Measurements from ENCODE around the gene CASP1. TPM values are rescaled to one million over a fixed set of nuclear protein-coding genes. Genes with fewer than 3 reads are reported as not detected.
"Not testable (repeated sequence)": the region's sequence is repeated elsewhere in the genome, so short reads cannot be mapped to it uniquely, and the experiment has no call there.

The CASP1 gene
- 10 to 100 TPM; 20.4 to 23.9 TPM for total RNA-seq

- peaks cover 45% of the 10 kb centered on the region for H3K4me1 Mint-ChIP-seq (ENCODE audit: low read depth)
- H3K36me3 Mint-ChIP-seq (ENCODE audit: insufficient read depth in 2 of 2) = peaks cover 2 to 3% of the 10 kb centered on the region in 2 donors
- peak within 1 kb of the TSS; percentile 79 for H3K27ac Mint-ChIP-seq
- H3K27me3 Mint-ChIP-seq (ENCODE audit: low read depth) = no peaks in the 10 kb centered on the region
- peak; percentile 13 to 22 for DNase-seq
- peaks cover 2% of the 10 kb centered on the region in 2 donors for H3K9me3 Mint-ChIP-seq
- ATAC-seq (replicated peaks in 1 of 2) = peak; percentile 80 to 85
- H3K4me3 Mint-ChIP-seq = peak within 1 kb of the TSS; percentile 75 to 91
These were observed at the start of gene CASP1 for GRCh38 chr11:105034813-105035620. TSS of gene CASP1 (minus strand) at chr11:105035144. CDS start at chr11:105035113, 31 bp downstream.

- no peaks in the 10 kb centered on the region for H3K9me3 Mint-ChIP-seq
- no peak overlapping the region for H3K4me3 Mint-ChIP-seq
- ATAC-seq (replicated peaks in 1 of 2) (no peak), DNase-seq (no peak)
- peaks cover 0 to 3% of the 10 kb centered on the region in 2 donors for H3K36me3 Mint-ChIP-seq (ENCODE audit: insufficient read depth in 2 of 2)
- no peak overlapping the region for H3K27ac Mint-ChIP-seq
- peaks cover 32% of the 10 kb centered on the region for H3K27me3 Mint-ChIP-seq (ENCODE audit: low read depth)
- H3K4me1 Mint-ChIP-seq (ENCODE audit: low read depth) = peaks cover 25% of the 10 kb centered on the region
These were observed 46.6 kb upstream of the CASP1 start for GRCh38 chr11:105081412-105082150.

- H3K4me1 Mint-ChIP-seq (ENCODE audit: low read depth) = peaks cover 26% of the 10 kb centered on the region
- not testable (repeated sequence) for DNase-seq; H3K9me3 Mint-ChIP-seq; ATAC-seq (replicated peaks in 1 of 2); H3K27ac Mint-ChIP-seq; H3K36me3 Mint-ChIP-seq (ENCODE audit: insufficient read depth in 2 of 2)
- H3K4me3 Mint-ChIP-seq = peak overlapping the region in 1 of 2 donors; percentile 36
- peaks cover 32% of the 10 kb centered on the region for H3K27me3 Mint-ChIP-seq (ENCODE audit: low read depth)
These were observed 45.4 kb upstream of the CASP1 start for GRCh38 chr11:105080171-105080906.

- H3K4me1 Mint-ChIP-seq (ENCODE audit: low read depth) = peaks cover 26% of the 10 kb centered on the region
- no peaks in the 10 kb centered on the region for H3K9me3 Mint-ChIP-seq
- no peak overlapping the region for H3K27ac Mint-ChIP-seq
- peaks cover 38% of the 10 kb centered on the region for H3K27me3 Mint-ChIP-seq (ENCODE audit: low read depth)
- no peak overlapping the region for H3K4me3 Mint-ChIP-seq
- H3K36me3 Mint-ChIP-seq (ENCODE audit: insufficient read depth in 2 of 2) = peaks cover 0 to 3% of the 10 kb centered on the region in 2 donors
- DNase-seq (no peak), ATAC-seq (replicated peaks in 1 of 2) (no peak)
These were observed 43.3 kb upstream of the CASP1 start for GRCh38 chr11:105078283-105078682.

DNA sequence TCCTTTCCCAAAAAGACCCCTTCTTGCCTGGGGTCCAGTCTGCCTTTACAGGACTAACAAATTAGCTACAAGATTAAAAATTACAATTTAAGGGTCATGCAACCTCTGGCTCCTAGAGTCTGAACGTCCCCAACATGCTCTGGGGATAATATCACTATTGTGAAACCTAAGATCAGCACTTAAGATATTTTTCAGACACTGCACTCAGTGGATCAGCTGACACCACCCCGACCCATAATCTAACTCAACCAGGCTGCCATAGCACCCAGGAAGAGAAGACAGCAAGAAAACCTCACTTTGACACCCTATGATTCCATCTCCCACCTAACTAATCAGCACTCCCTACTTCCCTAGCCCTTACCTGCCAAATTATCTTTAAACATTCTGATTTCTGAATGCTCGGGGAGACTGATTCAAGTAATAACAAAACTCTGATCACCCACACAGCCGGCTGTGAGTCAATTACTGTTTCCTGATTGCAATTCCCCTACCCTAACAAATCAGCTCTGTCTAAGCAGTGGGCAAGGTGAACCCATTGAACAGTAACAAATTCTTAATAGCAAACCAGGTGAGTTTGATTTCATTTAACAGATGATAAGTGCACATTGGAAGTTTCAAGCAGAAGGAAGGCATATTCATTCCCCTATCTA is 42.3 kb upstream of the CASP1 start:
- DNase-seq (peak; percentile 37), ATAC-seq (replicated peaks in 1 of 2) (peak; percentile 92 to 98)
- Mint-ChIP-seq H3K4me3 (peak overlapping the region; percentile 25 to 65), H3K4me1 (ENCODE audit: low read depth) (peaks cover 26% of the 10 kb centered on the region), H3K27me3 (ENCODE audit: low read depth) (peaks cover 29% of the 10 kb centered on the region)
- not testable (repeated sequence) for H3K27ac Mint-ChIP-seq; H3K9me3 Mint-ChIP-seq; H3K36me3 Mint-ChIP-seq (ENCODE audit: insufficient read depth in 2 of 2)

GRCh38 chr11:105074166-105074530 is 39.2 kb upstream of the CASP1 start:
- Mint-ChIP-seq H3K9me3 (no peaks in the 10 kb centered on the region), H3K4me3 (no peak overlapping the region), H3K36me3 (ENCODE audit: insufficient read depth in 2 of 2) (no peaks in the 10 kb centered on the region), H3K4me1 (ENCODE audit: low read depth) (peaks cover 31% of the 10 kb centered on the region), H3K27me3 (ENCODE audit: low read depth) (peaks cover 17% of the 10 kb centered on the region), H3K27ac (no peak overlapping the region)
- DNase-seq (no peak), ATAC-seq (replicated peaks in 1 of 2) (no peak)

GRCh38 chr11:105073456-105074165 is 38.7 kb upstream of the CASP1 start:
- Mint-ChIP-seq H3K4me3 (no peak overlapping the region), H3K36me3 (ENCODE audit: insufficient read depth in 2 of 2) (no peaks in the 10 kb centered on the region), H3K27me3 (ENCODE audit: low read depth) (peaks cover 13% of the 10 kb centered on the region), H3K27ac (no peak overlapping the region), H3K9me3 (no peaks in the 10 kb centered on the region), H3K4me1 (ENCODE audit: low read depth) (peaks cover 31% of the 10 kb centered on the region)
- no peak for ATAC-seq (replicated peaks in 1 of 2)
- no peak for DNase-seq

DNA sequence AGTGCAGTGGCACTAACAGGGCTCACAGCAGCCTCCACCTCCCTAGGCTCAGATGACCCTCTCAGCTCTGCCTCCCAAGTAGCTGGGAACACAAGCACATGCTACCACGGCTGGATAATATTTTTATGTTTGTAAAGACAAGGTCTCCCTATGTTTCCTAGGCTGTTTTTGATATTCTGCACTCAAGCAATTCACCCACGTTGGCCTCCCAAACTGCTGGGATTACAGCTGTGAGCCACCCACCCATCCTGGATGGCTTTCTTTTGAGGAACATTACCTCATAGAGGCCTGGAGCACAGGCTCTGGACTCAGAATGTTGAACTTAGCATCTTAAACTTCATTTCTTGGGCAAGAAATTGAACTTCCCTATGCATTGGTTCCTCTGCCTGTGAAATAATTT is 37.1 kb upstream of the CASP1 start:
- not testable (repeated sequence) for ATAC-seq (replicated peaks in 1 of 2); H3K9me3 Mint-ChIP-seq; DNase-seq; H3K36me3 Mint-ChIP-seq (ENCODE audit: insufficient read depth in 2 of 2); H3K4me3 Mint-ChIP-seq; H3K27ac Mint-ChIP-seq
- peaks cover 24% of the 10 kb centered on the region for H3K4me1 Mint-ChIP-seq (ENCODE audit: low read depth)
- H3K27me3 Mint-ChIP-seq (ENCODE audit: low read depth) = peaks cover 12% of the 10 kb centered on the region

GRCh38 chr11:105071089-105071732 is 36.3 kb upstream of the CASP1 start:
- Mint-ChIP-seq H3K4me3 (peak overlapping the region; percentile 72 to 76), H3K36me3 (ENCODE audit: insufficient read depth in 2 of 2) (no peaks in the 10 kb centered on the region), H3K9me3 (no peaks in the 10 kb centered on the region), H3K4me1 (ENCODE audit: low read depth) (peaks cover 18% of the 10 kb centered on the region), H3K27me3 (ENCODE audit: low read depth) (peaks cover 12% of the 10 kb centered on the region), H3K27ac (peak overlapping the region; percentile 16)
- peak in 1 of 2 donors; percentile 26 for ATAC-seq (replicated peaks in 1 of 2)
- DNase-seq = no peak

- DNase-seq (no peak), ATAC-seq (replicated peaks in 1 of 2) (peak in 1 of 2 donors; percentile 34)
- Mint-ChIP-seq H3K27me3 (ENCODE audit: low read depth) (peaks cover 12% of the 10 kb centered on the region), H3K4me1 (ENCODE audit: low read depth) (peaks cover 18% of the 10 kb centered on the region), H3K36me3 (ENCODE audit: insufficient read depth in 2 of 2) (no peaks in the 10 kb centered on the region), H3K27ac (peak overlapping the region; percentile 9), H3K4me3 (peak overlapping the region; percentile 72 to 76), H3K9me3 (no peaks in the 10 kb centered on the region)
These were observed 35.4 kb upstream of the CASP1 start for GRCh38 chr11:105070306-105070705.

- peak; percentile 52 to 60 for ATAC-seq (replicated peaks in 1 of 2)
- not testable (repeated sequence) for H3K27ac Mint-ChIP-seq; H3K36me3 Mint-ChIP-seq (ENCODE audit: insufficient read depth in 2 of 2); DNase-seq; H3K27me3 Mint-ChIP-seq (ENCODE audit: low read depth); H3K9me3 Mint-ChIP-seq
- H3K4me3 Mint-ChIP-seq = peak overlapping the region in 1 of 2 donors; percentile 72
- peaks cover 18% of the 10 kb centered on the region for H3K4me1 Mint-ChIP-seq (ENCODE audit: low read depth)
These were observed 34.8 kb upstream of the CASP1 start for GRCh38 chr11:105069749-105070148.
